Transverse colon (tissue), 4 donors: ENCODE measurements around the gene VPS36. TPM values are rescaled to one million over a fixed set of nuclear protein-coding genes. Genes with fewer than 3 reads are reported as not detected.

Source experiments
- DNase-seq: peaks from one replicate; pipeline ENCODE4 v3.0.0-alpha.2; 2019
- H3K27ac ChIP-seq, 4 donors: fragments of 200-600 bp; sonication (generic); 2 replicates each; pipeline ENCODE4 v1.5.1; 2016 to 2018; ENCODE audit warnings: inconsistent platforms in 4 of 4
- H3K27me3 ChIP-seq: fragments of 200-600 bp; sonication (generic); 2 replicates; pipeline ENCODE4 v1.5.1; 2017; ENCODE audit warnings: inconsistent platforms
- H3K36me3 ChIP-seq, 4 donors: fragments of 200-600 bp; sonication (generic); 2 replicates each; pipeline ENCODE4 v1.5.1; 2017 to 2019; ENCODE audit warnings: inconsistent platforms in 4 of 4
- H3K4me1 ChIP-seq, 4 donors: fragments of 200-600 bp; sonication (generic); 2 replicates each; pipeline ENCODE4 v1.5.1; 2017 to 2020; ENCODE audit warnings: inconsistent platforms in 4 of 4
- H3K4me3 ChIP-seq, 4 donors: fragments of 200-600 bp; sonication (generic); 1 replicate in 1 of 4; 2 replicates in 3 of 4; pipeline versions ENCODE4 v1.5.1 to v1.6.1; 2017 to 2019; ENCODE audit warnings: inconsistent platforms in 4 of 4
- H3K9me3 ChIP-seq, 2 donors: fragments of 200-600 bp; sonication (generic); 2 replicates each; pipeline ENCODE4 v1.5.1; 2017 to 2019; ENCODE audit warnings: inconsistent platforms in 2 of 2
- CTCF ChIP-seq, 5 experiments: fragments of 200-600 bp in 3 of 5; fragments of 450-650 bp in 2 of 5; sonication (generic) in 3 of 5; IDR thresholded peaks; 1 replicate in 2 of 5; 2 replicates in 3 of 5; pipeline ENCODE4 v1.5.1; 2016 to 2017; ENCODE audit warnings: antibody characterized with exemption in 5 of 5, inconsistent platforms in 3 of 5, mild to moderate bottlenecking in 2 of 5, moderate library complexity in 1 of 5
- EP300 ChIP-seq: sonication (generic); formaldehyde crosslinking; IDR thresholded peaks from one replicate; pipeline ENCODE4 v1.6.1; 2017; ENCODE audit warnings: antibody characterized with exemption, low read depth
- POLR2A ChIP-seq: fragments of 450-650 bp; IDR thresholded peaks from one replicate; pipeline ENCODE4 v1.6.1; 2016; ENCODE audit warnings: antibody characterized with exemption, mild to moderate bottlenecking, moderate library complexity
- POLR2AphosphoS5 ChIP-seq, 3 donors: sonication (generic); formaldehyde crosslinking; IDR thresholded peaks; one replicate each; pipeline ENCODE4 v1.6.1; 2016; ENCODE audit warnings: antibody characterized with exemption in 3 of 3
- WGBS, 2 donors: methylation state at CpG; one replicate each; pipeline ENCODE4 v1.1.5; 2018; ENCODE audit warnings: low coverage in 1 of 2; 5-methylcytosine and 5-hydroxymethylcytosine counted together
- in situ Hi-C, 4 donors: fragments of 200-750 bp; cut with MboI; loops; one replicate each; pipeline versions ENCODE4 v1.15.0 to v1.15.1; 2017; ENCODE audit warnings: low sequenced_read_pairs in 3 of 4, low pct_ligation_motif_present in 1 of 4, low pct_unique_long_range_greater_than_20kb in 1 of 4
- intact Hi-C: fragments of 100-400 bp; cut with DNase I; formaldehyde crosslinking; loops from one replicate; pipeline ENCODE4 v1.15.1; 2023; ENCODE audit warnings: low total_unique reads
- total RNA-seq, 4 donors: library from RNA; depleted of rRNA; stranded (reverse); fragments of >200 nt; gene quantifications; one replicate each; pipeline ENCODE4 v1.1.0, GENCODE V29; 2016

The VPS36 gene
- total RNA-seq, 4 donors from 2014 or later, result 35.2 to 101 (median 71.5) TPM

DNA sequence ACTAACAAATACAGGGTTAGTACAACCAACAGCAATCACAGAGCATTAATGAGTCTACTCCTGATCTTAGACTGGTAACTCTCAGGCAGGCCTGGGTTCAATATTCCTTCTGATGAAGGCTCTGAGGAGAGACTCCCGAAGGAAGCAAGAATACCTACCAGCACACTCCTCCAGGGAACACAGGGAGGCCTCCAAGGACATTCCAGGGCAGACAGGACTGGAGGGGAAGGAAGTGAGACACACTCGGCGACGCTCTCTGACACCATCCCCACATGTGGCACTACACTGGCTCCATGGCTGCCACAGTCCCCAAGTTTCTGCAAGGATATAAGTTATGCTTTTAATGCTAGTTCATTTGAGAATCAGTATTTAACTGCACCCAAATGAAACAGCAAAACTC is 64.6 kb downstream of the VPS36 start:
- Histone ChIP-seq H3K4me3 (no peak overlapping the region), H3K27me3 (no peaks in the 10 kb centered on the region), H3K9me3 (no peaks in the 10 kb centered on the region), H3K36me3 (no peaks in the 10 kb centered on the region), H3K4me1 (no peaks in the 10 kb centered on the region), H3K27ac (no peak overlapping the region)
- in situ Hi-C loops, result no loop called here
- no peak for DNase-seq
- WGBS, 2 donors, result 80 to 90% methylated on average over 1 to 4 of the region's 4 CpGs
- TF ChIP-seq POLR2A (no peak), EP300 (no peak), CTCF (IDR thresholded peaks at IDR 0.05) (no peak), POLR2AphosphoS5 (IDR thresholded peaks at IDR 0.05) (no peak)
- intact Hi-C loops, result no loop called here

DNA sequence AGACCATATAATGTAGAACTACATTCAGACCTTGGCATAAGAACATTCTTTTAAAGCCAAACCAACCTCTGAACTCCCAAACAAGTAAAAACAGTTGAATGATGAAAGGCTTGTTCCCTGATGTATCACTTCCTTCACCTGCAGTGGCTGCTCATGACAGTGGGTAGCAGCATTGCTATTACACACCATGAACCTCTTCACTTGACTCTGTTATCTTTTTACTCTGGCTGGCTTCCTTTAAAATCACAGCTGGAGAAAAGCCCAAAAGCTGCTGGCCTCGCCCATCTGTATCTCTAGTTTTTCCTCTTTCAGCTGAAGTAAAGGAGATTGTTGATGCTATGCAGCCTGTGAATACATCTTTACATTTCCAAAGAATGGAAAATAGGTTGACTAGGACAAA is 67.1 kb downstream of the VPS36 start:
- intact Hi-C loops, result no loop called here
- Histone ChIP-seq H3K36me3 (no peaks in the 10 kb centered on the region), H3K4me1 (no peaks in the 10 kb centered on the region), H3K9me3 (no peaks in the 10 kb centered on the region), H3K4me3 (no peak overlapping the region), H3K27me3 (no peaks in the 10 kb centered on the region), H3K27ac (no peak overlapping the region)
- 17 to 67% methylated on average over 1 of the region's 1 CpG for WGBS, 2 donors
- in situ Hi-C loops, result no loop called here
- no peak for TF ChIP-seq POLR2AphosphoS5 (IDR thresholded peaks at IDR 0.05)
- TF ChIP-seq POLR2A, result no peak
- TF ChIP-seq EP300, result no peak
- no peak for TF ChIP-seq CTCF (IDR thresholded peaks at IDR 0.05)
- no peak for DNase-seq

DNA sequence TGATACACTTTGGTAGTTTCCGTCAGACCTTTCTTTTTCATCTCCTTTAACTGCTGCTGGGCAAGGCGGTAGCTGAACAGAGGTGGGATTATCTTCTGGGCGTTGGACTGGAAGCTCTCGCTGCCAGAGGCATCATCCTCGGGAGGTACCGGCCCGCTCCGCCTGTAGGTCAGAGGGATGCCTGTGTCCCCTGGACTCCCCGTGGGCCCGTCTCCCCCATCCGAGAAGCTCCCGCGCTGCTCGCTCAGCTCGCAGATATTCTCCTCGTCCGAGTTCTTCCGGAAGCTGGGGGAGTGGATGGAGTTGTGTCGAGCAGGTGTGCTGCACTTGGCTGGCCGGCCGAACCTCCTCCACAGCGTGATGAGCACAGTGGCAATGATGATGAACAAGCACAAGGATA is 72.1 kb downstream of the VPS36 start:
- no peaks in the 10 kb centered on the region for H3K36me3 ChIP-seq
- no peak overlapping the region for H3K27ac ChIP-seq
- H3K4me3 ChIP-seq, result no peak overlapping the region
- intact Hi-C loops, result no loop called here
- in situ Hi-C loops, result no loop called here
- H3K9me3 ChIP-seq, result no peaks in the 10 kb centered on the region
- TF ChIP-seq POLR2AphosphoS5 (IDR thresholded peaks at IDR 0.05) (no peak), CTCF (IDR thresholded peaks at IDR 0.05) (no peak)
- no peaks in the 10 kb centered on the region for H3K4me1 ChIP-seq
- DNase-seq, result no peak
- 97 to 100% methylated on average over 4 to 22 of the region's 22 CpGs for WGBS, 2 donors
- no peaks in the 10 kb centered on the region for H3K27me3 ChIP-seq

DNA sequence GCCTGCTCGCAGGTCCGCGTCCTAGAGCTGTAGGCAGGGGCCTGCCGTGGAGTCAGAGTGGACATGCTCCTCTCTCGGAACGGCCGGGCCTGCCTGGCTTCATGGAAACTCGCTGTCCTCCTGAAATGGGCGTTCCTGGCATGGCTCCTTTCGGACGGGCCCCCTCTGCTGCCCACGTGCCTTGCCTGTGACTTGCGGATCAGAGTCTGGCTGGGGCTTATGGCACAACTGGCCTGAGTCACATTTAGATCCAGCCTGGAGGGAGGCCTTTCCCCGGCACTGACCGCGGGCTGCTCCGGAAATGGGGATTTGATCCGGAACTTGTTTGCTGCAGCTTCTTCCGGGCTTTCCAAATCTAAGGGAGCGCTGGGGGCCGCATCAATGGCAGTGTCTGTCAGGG is 72.5 kb downstream of the VPS36 start:
- no peak overlapping the region for H3K4me3 ChIP-seq
- H3K36me3 ChIP-seq, result no peaks in the 10 kb centered on the region
- TF ChIP-seq POLR2A (no peak), EP300 (no peak), POLR2AphosphoS5 (IDR thresholded peaks at IDR 0.05) (no peak), CTCF (IDR thresholded peaks at IDR 0.05) (no peak)
- no peaks in the 10 kb centered on the region for H3K9me3 ChIP-seq
- intact Hi-C loops (no loop called here), in situ Hi-C loops (no loop called here)
- no peaks in the 10 kb centered on the region for H3K4me1 ChIP-seq
- no peaks in the 10 kb centered on the region for H3K27me3 ChIP-seq
- 98 to 100% methylated on average over 7 to 21 of the region's 21 CpGs for WGBS, 2 donors
- DNase-seq, result no peak
- no peak overlapping the region for H3K27ac ChIP-seq
